ENCODE measurements around the gene KRTAP10-2.

GRCh38 chr21:44585892-44586291 lies 34.6 kb upstream of the KRTAP10-2 start:
- TF ChIP-seq EZH2phosphoT487 (IDR thresholded peaks at IDR 0.05; ENCODE audit: insufficient read depth, low read depth) (no peak), EZH2 (IDR thresholded peaks at IDR 0.05; ENCODE audit: insufficient read depth, poor library complexity, severe bottlenecking) (no peak)

Measured in GM23248 (cell line).